Activated CD4-positive, alpha-beta T cell treated with anti-CD3 and anti-CD28 coated beads, Interleukin-2, amount 50 U/mL, for 1 hour (primary cell): ENCODE data around the gene MFF.

Experiments
- DNase-seq: peaks from one replicate; pipeline ENCODE4 v3.0.0-alpha.2; 2020

Gene MFF

GRCh38 chr2:227324995-227325838, at the start of gene MFF:
TSS of gene MFF (plus strand) at chr2:227325251. CDS start at chr2:227330666, 5,415 bp downstream.
- DNase-seq: peak; percentile 93

- DNase-seq: no peak
These were observed 44.2 kb upstream of the MFF start for GRCh38 chr2:227280895-227281294.

- DNase-seq: no peak
These were observed 39.3 kb upstream of the MFF start for GRCh38 chr2:227285741-227286236.

GRCh38 chr2:227287771-227288170, 37.3 kb upstream of the MFF start:
- DNase-seq: no peak

GRCh38 chr2:227292314-227292713, 32.7 kb upstream of the MFF start:
- DNase-seq: no peak

GRCh38 chr2:227293531-227293930, 31.5 kb upstream of the MFF start:
- no peak for DNase-seq

- DNase-seq: no peak
These were observed 29.2 kb upstream of the MFF start for GRCh38 chr2:227295806-227296205.

- DNase-seq: no peak
These were observed 28.2 kb upstream of the MFF start for GRCh38 chr2:227296671-227297405.

- DNase-seq: no peak
These were observed 23.5 kb upstream of the MFF start for GRCh38 chr2:227301523-227301922.

- DNase-seq: no peak
These were observed 16.3 kb upstream of the MFF start for GRCh38 chr2:227308784-227309183.

- DNase-seq: no peak
These were observed 14.3 kb upstream of the MFF start for GRCh38 chr2:227310756-227311110.

GRCh38 chr2:227311861-227312506, 13.1 kb upstream of the MFF start:
- DNase-seq: no peak

GRCh38 chr2:227312579-227312978, 12.5 kb upstream of the MFF start:
- DNase-seq: no peak

- DNase-seq: no peak
These were observed 11.7 kb upstream of the MFF start for GRCh38 chr2:227313310-227313709.

GRCh38 chr2:227317834-227318233, 7.2 kb upstream of the MFF start:
- no peak for DNase-seq

- no peak for DNase-seq
These were observed 4.6 kb upstream of the MFF start for GRCh38 chr2:227320305-227321094.

- DNase-seq: no peak
These were observed 2.4 kb upstream of the MFF start for GRCh38 chr2:227322530-227323205.

- no peak for DNase-seq
These were observed 1.2 kb upstream of the MFF start for GRCh38 chr2:227323818-227324217.

- no peak for DNase-seq
These were observed 433 bp upstream of the MFF start for GRCh38 chr2:227324642-227324994.

GRCh38 chr2:227325839-227326195, 766 bp downstream of the MFF start:
- DNase-seq: no peak

- DNase-seq: no peak
These were observed 1.7 kb downstream of the MFF start for GRCh38 chr2:227326783-227327182.

- DNase-seq: no peak
These were observed 10.7 kb downstream of the MFF start for GRCh38 chr2:227335713-227336112.
